ENCODE data around the gene SPESP1.
"Not testable (repeated sequence)": the region's sequence is repeated elsewhere in the genome, so short reads cannot be mapped to it uniquely, and the experiment has no call there.

Gene SPESP1

DNA sequence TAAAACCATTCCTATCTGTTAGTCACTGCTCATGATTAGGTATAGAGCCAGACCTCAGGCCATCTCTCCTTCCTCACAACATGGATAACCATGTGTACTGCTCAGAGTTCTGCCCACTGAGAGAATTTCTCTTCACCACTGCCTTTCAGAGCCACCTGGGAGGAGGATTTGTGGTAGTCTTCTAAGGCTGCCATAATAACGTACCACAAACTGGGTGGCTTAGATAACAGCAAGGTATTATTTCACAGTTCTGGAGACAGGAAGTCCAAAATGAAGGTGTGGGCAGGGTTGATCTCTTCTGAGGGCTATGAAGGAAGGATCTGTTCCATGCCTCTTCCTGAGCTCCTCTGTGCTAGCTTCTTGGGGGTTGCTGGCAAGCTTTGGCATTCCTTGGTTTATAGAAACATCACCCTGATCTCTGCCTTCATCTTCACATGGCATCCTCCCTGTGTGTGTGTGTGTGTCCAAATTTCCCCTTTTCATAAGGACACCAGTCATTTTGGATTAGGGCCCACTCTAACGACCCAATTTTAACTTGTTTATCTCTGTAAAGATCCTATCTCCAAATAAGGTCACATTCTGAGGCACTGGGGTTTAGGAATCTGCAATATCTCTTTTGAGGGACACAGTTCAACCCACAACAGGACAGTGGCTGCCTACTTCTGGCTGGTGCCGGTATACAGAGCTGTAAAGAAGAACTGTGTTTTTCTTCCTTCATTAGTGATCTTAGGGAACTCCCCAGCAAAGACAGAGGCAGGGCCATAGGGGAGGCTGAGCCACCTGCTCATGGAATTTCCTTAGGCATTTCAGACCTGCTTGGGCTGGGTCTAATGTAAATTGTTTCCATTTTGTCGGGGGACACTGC lies 42.1 kb downstream of the SPESP1 start:
- no peak overlapping the region for H3K4me3 ChIP-seq
- H3K27me3 ChIP-seq: no peaks in the 10 kb centered on the region
- peaks cover 0 to 9% (median 2%) of the 10 kb centered on the region in 4 donors for H3K4me1 ChIP-seq
- H3K27ac ChIP-seq: no peak overlapping the region
- H3K9me3 ChIP-seq: peaks cover 0 to 24% (median 8%) of the 10 kb centered on the region in 3 donors
- no peaks in the 10 kb centered on the region for H3K36me3 ChIP-seq
- intact Hi-C loops (cut with DNase I; ENCODE audit: low total_unique reads): no loop called here
- TF ChIP-seq, protein P1, sequence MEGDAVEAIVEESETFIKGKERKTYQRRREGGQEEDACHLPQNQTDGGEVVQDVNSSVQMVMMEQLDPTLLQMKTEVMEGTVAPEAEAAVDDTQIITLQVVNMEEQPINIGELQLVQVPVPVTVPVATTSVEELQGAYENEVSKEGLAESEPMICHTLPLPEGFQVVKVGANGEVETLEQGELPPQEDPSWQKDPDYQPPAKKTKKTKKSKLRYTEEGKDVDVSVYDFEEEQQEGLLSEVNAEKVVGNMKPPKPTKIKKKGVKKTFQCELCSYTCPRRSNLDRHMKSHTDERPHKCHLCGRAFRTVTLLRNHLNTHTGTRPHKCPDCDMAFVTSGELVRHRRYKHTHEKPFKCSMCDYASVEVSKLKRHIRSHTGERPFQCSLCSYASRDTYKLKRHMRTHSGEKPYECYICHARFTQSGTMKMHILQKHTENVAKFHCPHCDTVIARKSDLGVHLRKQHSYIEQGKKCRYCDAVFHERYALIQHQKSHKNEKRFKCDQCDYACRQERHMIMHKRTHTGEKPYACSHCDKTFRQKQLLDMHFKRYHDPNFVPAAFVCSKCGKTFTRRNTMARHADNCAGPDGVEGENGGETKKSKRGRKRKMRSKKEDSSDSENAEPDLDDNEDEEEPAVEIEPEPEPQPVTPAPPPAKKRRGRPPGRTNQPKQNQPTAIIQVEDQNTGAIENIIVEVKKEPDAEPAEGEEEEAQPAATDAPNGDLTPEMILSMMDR (IDR thresholded peaks at IDR 0.05): no peak
- DNase-seq: no peak

DNA sequence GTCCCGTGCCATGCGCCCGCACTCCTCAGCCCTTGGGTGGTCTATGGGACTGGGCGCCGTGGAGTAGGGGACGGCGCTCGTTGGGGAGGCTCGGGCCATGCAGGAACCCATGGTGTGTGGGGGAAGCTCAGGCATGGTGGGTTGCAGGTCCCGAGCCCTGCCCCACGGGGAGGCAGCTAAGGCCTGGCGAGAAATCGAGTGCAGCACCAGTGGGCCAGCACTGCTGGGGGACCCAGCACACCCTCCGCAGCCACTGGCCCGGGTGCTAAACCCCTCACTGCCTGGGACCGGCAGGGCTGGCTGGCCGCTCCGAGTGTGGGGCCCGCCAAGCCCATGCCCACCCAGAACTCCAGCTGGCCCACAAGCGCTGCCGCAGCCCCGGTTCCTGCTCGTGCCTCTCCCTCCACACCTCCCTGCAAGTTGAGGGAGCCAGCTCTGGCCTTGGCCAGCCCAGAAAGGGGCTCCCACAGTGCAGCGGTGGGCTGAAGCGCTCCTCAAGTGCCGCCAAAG lies 45.4 kb downstream of the SPESP1 start:
- H3K4me1 ChIP-seq; H3K36me3 ChIP-seq; H3K27ac ChIP-seq; H3K4me3 ChIP-seq; intact Hi-C loops (cut with DNase I; ENCODE audit: low total_unique reads); H3K27me3 ChIP-seq; H3K9me3 ChIP-seq; DNase-seq: not testable (repeated sequence)

DNA sequence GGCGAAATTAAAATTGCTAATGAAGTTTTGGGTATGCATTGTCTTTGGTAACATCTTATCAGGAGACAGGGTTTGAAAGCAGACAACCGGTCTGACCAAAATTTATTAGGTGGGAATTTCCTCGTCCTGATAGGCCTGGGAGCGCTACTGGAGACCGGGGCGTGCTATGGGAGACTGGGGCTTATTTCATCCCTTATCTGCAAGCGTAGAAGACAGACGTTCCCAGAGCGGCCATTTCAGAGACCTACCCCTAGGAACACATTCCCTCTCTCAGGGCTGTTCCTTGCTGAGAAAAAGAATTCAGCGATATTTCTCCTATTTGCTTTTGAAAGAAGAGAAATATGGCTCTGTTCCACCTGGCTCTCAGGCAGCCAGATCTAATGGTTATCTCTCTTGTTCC lies 47.1 kb downstream of the SPESP1 start:
- H3K9me3 ChIP-seq; DNase-seq; H3K27me3 ChIP-seq; H3K27ac ChIP-seq; H3K4me3 ChIP-seq; intact Hi-C loops (cut with DNase I; ENCODE audit: low total_unique reads); H3K36me3 ChIP-seq; H3K4me1 ChIP-seq: not testable (repeated sequence)

DNA sequence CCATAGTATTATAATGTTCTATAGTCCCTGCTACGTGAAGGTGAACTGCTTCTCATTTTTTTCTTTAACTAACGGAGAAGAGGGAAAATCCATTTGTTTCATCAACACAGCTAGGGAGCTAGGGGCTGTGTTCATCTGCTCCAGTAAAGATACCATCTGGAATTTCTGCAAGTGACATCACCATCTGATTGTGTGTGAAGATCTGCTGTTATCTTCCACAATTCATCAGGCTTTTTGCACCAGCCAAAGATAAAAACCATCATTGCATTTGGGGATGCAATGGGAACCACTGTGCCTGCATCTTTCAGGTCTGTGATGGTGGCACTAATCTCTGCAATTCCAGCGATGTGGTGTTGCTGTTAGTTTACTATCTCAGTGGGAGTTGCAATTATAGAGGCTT lies 48.7 kb downstream of the SPESP1 start:
- Histone ChIP-seq H3K27me3 (peaks cover 0 to 2% of the 10 kb centered on the region in 2 donors), H3K9me3 (peaks cover 0 to 5% (median 0%) of the 10 kb centered on the region in 3 donors), H3K27ac (no peak overlapping the region), H3K4me1 (no peaks in the 10 kb centered on the region), H3K4me3 (no peak overlapping the region), H3K36me3 (no peaks in the 10 kb centered on the region)
- TF ChIP-seq, protein P1 (IDR thresholded peaks at IDR 0.05): no peak
- no peak for DNase-seq
- intact Hi-C loops (cut with DNase I; ENCODE audit: low total_unique reads): no loop called here

DNA sequence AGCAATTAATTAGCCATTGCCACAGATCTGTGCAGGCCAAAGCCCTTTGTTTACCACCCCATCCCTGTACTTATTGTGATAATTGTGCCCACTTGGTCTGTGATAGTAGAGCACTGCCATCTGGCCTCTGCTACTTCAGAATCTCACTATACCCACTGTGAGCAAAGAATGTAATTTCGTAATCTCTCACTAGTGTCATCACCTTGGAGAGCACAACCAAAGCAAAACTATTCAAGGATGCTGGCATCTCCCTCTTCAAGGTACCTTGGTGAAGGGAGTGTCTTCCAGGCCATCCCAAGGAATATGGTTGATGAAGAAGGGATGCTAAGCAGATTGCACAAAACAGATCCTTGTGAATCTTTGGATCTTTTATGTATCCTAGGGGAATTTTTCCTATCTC lies 49.5 kb downstream of the SPESP1 start:
- no peaks in the 10 kb centered on the region for H3K36me3 ChIP-seq
- intact Hi-C loops (cut with DNase I; ENCODE audit: low total_unique reads): no loop called here

DNA sequence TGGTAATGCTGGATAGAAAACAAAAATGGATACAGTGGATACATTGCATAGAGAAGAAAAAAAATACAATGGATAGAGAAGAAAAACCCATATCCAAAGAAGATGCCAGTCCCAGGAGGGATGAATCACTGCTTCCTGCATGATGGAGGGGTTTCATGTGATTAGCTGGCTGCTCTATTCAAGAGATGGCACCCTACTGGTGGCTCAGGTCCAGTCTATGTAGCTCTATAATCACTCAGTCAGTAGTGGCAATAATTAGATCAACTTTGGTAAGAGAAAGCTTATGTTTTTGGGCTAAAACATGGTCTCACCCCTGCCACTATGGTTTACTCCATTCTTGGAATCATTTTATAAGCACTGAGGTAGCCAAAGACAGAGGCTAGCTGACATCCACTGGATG lies 50.5 kb downstream of the SPESP1 start:
- Histone ChIP-seq H3K36me3 (no peaks in the 10 kb centered on the region), H3K4me3 (no peak overlapping the region), H3K4me1 (no peaks in the 10 kb centered on the region), H3K9me3 (peaks cover 0 to 5% (median 0%) of the 10 kb centered on the region in 3 donors), H3K27ac (no peak overlapping the region), H3K27me3 (peaks cover 0 to 2% of the 10 kb centered on the region in 2 donors)
- intact Hi-C loops (cut with DNase I; ENCODE audit: low total_unique reads): no loop called here
- no peak for DNase-seq
- TF ChIP-seq, protein P1 (IDR thresholded peaks at IDR 0.05): no peak

More for the DNA sequence above, 49.5 kb downstream of the SPESP1 start:
- H3K9me3 ChIP-seq: peaks cover 0 to 5% (median 0%) of the 10 kb centered on the region in 3 donors
- no peak overlapping the region for H3K27ac ChIP-seq
- H3K4me1 ChIP-seq: no peaks in the 10 kb centered on the region
- DNase-seq: no peak
- peaks cover 0 to 2% of the 10 kb centered on the region in 2 donors for H3K27me3 ChIP-seq
- TF ChIP-seq, protein P1 (IDR thresholded peaks at IDR 0.05): no peak
- no peak overlapping the region for H3K4me3 ChIP-seq

Data from tibial artery (tissue), 4 donors.